GM18873 (cell line): ENCODE measurements around the gene NPIPB13.
"Not testable (repeated sequence)": the region's sequence is repeated elsewhere in the genome, so short reads cannot be mapped to it uniquely, and the experiment has no call there.

Source experiments
- ATAC-seq: cut with Tn5 transposase; IDR thresholded peaks from one replicate; pipeline ENCODE4 v1.9.1; 2021; ENCODE audit warnings: mild to moderate bottlenecking, moderate library complexity, moderate number of reproducible peaks; ENCODE audit not compliant: unreplicated experiment, low FRiP score

The NPIPB13 gene

GRCh38 chr16:30248379-30248778 lies at the start of gene NPIPB13:
NPIPB13 (minus strand) TSS chr16:30248479; CDS start chr16:30245573, 2,906 bp downstream.
- ATAC-seq, result not testable (repeated sequence)

- not testable (repeated sequence) for ATAC-seq
Observed at GRCh38 chr16:30282357-30282756, 34.1 kb upstream of the NPIPB13 start.

- not testable (repeated sequence) for ATAC-seq
Observed at GRCh38 chr16:30278523-30278922, 30.2 kb upstream of the NPIPB13 start.

- not testable (repeated sequence) for ATAC-seq
Observed at GRCh38 chr16:30217082-30217481, 31.2 kb downstream of the NPIPB13 start.

GRCh38 chr16:30211414-30211813 lies 36.9 kb downstream of the NPIPB13 start:
- not testable (repeated sequence) for ATAC-seq

GRCh38 chr16:30209032-30209431 lies 39.2 kb downstream of the NPIPB13 start:
- ATAC-seq, result not testable (repeated sequence)

GRCh38 chr16:30207063-30207704 lies 41.1 kb downstream of the NPIPB13 start:
- ATAC-seq, result not testable (repeated sequence)

- ATAC-seq, result not testable (repeated sequence)
Observed at GRCh38 chr16:30206252-30206651, 42.0 kb downstream of the NPIPB13 start.

GRCh38 chr16:30205541-30206236 lies 42.6 kb downstream of the NPIPB13 start:
- not testable (repeated sequence) for ATAC-seq

- ATAC-seq, result not testable (repeated sequence)
Observed at GRCh38 chr16:30199608-30200343, 48.5 kb downstream of the NPIPB13 start.

GRCh38 chr16:30199049-30199448 lies 49.2 kb downstream of the NPIPB13 start, which contains the start of gene SULT1A3:
SULT1A3 (plus strand) TSS chr16:30199255; CDS start chr16:30200729, 1,474 bp downstream.
- ATAC-seq, result not testable (repeated sequence)
